ENCODE data around the gene S100PBP.

DNA sequence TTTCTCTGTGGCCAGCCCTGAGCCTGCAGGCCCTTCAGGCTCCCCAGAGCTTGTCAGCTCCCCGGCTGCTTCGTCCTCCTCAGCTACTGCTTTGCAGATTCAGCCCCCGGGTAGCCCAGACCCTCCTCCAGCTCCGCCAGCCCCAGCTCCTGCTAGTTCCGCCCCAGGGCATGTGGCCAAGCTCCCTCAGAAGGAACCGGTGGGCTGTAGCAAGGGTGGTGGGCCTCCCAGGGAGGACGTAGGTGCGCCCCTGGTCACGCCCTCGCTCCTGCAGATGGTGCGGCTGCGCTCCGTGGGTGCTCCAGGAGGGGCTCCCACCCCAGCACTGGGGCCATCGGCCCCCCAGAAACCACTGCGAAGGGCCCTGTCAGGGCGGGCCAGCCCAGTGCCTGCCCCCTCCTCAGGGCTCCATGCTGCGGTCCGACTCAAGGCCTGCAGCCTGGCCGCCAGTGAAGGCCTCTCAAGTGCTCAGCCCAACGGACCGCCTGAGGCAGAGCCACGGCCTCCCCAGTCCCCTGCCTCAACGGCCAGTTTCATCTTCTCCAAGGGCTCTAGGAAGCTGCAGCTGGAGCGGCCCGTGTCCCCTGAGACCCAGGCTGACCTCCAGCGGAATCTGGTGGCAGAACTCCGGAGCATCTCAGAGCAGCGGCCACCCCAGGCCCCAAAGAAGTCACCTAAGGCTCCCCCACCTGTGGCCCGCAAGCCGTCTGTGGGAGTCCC lies 45.7 kb upstream of the S100PBP start:
- TF ChIP-seq, protein P1, sequence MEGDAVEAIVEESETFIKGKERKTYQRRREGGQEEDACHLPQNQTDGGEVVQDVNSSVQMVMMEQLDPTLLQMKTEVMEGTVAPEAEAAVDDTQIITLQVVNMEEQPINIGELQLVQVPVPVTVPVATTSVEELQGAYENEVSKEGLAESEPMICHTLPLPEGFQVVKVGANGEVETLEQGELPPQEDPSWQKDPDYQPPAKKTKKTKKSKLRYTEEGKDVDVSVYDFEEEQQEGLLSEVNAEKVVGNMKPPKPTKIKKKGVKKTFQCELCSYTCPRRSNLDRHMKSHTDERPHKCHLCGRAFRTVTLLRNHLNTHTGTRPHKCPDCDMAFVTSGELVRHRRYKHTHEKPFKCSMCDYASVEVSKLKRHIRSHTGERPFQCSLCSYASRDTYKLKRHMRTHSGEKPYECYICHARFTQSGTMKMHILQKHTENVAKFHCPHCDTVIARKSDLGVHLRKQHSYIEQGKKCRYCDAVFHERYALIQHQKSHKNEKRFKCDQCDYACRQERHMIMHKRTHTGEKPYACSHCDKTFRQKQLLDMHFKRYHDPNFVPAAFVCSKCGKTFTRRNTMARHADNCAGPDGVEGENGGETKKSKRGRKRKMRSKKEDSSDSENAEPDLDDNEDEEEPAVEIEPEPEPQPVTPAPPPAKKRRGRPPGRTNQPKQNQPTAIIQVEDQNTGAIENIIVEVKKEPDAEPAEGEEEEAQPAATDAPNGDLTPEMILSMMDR (IDR thresholded peaks at IDR 0.05) = no peak
- TF ChIP-seq POLR2AphosphoS5 (IDR thresholded peaks at IDR 0.05) (no peak), POLR2A (IDR thresholded peaks at IDR 0.05) (no peak), EP300 (IDR thresholded peaks at IDR 0.05) (no peak)

Measured in stomach (tissue), 4 donors.